PFSK-1 (cell line): Measurements from ENCODE around the gene TNS1.

Experiments
- FOXP2 ChIP-seq: optimal IDR thresholded peaks from 2 replicates; pipeline ENCODE3; 2011; ENCODE audit warnings: borderline replicate concordance, control low read depth, inconsistent platforms; ENCODE audit not compliant: insufficient read depth; ENCODE audit errors: extremely low read length, extremely low read depth
- POLR2AphosphoS5 ChIP-seq: IDR thresholded peaks from 2 replicates; pipeline ENCODE4 v1.6.1; 2012; ENCODE audit warnings: low read depth, mild to moderate bottlenecking, control low read depth, low read length, moderate library complexity
- SIN3A ChIP-seq: IDR thresholded peaks from 2 replicates; pipeline ENCODE4 v1.6.1; 2012; ENCODE audit warnings: mild to moderate bottlenecking, low read length, moderate library complexity, borderline replicate concordance; ENCODE audit not compliant: insufficient read depth
- TAF1 ChIP-seq: IDR thresholded peaks from 2 replicates; pipeline ENCODE4 v1.6.1; 2012; ENCODE audit warnings: low read length, control low read depth, borderline replicate concordance; ENCODE audit not compliant: insufficient read depth

DNA sequence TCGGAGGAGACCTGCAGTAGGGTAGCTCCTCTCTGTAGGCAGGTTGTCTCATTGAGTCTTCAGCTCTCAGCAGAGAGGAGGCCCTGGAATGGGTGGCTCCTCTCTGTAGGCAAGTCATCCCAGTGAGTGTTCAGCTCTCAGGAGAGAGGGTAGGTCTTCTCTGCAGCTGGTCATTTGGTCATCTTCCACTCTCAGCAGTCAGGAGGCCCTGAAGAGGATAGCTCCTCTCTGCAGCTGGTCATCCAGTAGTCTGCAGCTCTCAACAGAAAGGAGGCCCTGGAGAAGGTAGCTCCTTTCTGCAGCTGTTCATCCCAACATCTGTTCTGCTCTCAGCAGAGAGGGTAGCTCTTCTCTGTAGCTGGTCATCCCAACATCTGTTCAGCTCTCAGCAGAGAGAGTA is 40.3 kb upstream of the TNS1 start:
- no peak for TF ChIP-seq POLR2AphosphoS5
- no peak for TF ChIP-seq TAF1
- TF ChIP-seq FOXP2: no peak
- TF ChIP-seq SIN3A: no peak
